Hematopoietic multipotent progenitor cell treated with erythropoietin and hydrocortisone succinate and interleukin-3 and kit ligand, for 4 days (in vitro differentiated cells): ENCODE results near the gene NR3C2.

Experiments used
- DNase-seq: peaks from one replicate; pipeline ENCODE4 v3.0.0-alpha.2; 2015

Gene NR3C2

DNA sequence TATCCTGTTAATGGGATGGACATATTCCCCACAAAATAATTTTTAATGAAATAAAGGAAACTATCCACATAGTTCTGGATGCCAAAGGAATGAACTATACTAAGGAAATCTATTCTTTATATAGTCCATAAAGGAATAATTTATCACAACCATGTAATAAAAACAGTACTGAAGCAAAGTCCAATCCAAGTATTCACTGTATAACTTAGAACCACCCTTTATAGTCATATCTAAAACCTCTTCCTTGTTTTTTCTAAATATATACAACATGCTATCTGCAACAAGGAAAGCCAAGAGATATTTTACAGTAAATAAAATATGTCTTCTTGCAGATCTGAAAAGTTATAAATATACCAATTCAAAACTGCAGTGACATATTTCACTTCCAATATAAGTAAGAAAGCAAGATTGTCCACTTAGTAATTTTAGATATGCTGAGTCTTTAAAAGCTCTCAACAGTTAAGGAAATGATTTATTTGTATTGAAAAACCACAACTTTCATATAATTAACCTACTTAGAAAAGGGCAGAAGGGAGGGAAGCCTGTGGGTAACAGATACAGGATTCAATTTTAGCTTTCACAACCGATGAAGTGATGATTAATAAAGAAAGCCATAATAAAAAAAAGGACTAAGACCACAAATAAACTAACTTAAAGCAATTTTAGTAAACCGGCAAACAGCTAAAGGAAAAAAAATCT is 8.0 kb downstream of the NR3C2 start:
- DNase-seq: peak; percentile 22

DNA sequence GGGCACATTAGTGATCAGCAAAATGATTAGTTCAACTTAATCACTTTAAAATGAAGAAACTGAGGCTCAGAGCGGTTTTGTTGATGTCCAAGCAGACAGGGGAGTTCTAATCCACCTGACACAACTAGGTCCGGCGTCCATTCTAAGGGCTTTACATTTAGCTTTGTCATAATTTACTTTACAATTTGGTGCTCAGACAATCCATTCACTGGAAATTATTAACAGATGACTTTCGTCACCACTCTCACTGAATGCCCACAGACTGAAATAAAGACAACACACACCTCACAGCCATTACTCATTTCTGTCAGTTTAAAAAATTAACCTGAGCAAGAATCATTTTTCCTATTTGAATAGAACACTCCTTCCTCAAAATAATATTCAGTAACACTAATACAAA is 10.8 kb downstream of the NR3C2 start:
- DNase-seq: no peak

DNA sequence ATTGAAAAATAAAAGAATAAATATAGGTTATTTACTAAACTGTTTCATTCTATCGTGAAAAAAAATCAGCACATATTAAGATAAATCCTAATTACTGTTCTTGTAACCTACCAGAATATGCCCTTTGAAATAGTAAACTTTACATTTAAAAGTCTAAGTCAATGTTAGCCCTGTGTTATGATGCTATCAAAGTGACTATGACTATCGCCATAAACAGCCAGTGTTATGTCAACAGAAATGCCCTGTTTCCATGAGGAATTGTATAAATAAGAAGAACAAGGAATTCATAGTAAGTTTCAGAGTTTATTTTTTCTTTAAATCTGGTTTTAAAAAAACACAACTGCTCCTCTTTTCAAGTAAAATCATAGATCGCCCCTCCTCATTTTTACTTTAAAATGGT is 11.4 kb downstream of the NR3C2 start:
- DNase-seq: no peak

DNA sequence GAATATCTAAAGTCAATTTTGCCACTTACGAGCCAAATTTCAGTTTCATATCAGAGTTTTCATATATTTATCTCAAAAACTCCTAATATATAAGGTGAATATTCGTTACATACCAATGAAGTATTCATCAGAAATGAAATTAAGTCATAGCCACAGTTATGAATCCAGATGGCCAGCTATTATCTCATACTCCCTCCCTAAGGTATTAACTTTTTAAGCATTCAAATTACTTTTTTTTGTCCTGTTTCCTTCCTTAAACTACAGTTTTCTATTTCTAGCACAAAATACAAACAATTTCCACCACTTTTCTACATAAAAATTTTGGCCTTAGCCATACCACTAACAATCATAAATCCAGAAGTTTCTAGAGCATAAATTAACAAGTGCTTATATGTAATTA is 13.0 kb downstream of the NR3C2 start:
- DNase-seq: no peak

DNA sequence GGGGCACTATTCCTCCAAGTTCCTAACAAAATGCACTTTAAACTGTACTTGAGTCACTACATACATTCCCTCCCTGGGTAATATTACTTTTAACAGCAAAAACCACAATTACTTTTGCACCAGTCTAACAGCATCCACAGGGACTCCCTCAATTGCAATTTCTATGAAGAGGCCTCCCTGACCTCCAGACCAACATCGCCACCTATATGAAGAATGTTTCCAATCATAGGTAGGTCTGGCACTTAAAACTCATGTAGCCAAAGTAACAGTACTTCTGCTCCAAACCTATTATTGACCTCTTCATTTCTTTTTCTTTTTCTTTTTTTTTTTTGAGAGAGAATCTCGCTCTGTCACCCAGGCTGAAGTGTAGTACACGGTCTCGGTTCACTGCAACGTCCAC is 15.6 kb downstream of the NR3C2 start:
- no peak for DNase-seq

DNA sequence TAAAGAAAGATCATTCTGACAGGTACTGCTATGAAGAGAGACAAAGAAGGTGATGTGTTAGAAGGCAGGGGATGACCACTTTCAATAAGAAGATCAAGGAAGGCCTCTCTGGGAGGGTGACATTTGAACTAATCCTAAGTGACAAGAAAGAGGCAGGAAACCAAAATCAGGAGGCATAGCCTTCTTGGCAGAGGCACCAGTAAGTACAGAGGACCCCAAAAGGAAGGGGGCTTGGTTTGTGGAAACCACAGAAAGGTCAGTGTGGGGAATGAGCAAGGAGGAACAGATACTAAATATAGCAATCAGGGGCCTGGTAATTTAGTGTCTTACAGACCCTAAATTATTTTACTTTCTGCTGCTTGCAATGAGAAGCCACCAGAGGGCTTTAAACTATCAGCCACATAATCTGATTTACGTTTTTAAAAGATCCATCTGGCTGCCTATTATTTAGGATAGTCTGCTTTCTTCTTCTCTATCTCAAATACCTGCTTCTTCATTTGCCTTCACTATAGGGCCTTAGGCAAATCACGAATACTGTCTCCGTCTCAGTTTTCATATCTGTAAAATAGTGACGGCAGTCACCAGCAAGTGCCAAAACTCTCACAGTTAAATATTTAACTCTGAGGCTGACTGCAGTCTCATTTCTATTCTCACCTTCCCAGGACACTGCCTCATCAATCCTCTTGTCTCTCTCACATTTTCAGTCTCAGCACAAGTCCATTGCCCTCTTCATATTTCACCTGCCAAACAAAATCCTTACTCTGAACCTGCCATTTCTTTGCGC is 16.7 kb downstream of the NR3C2 start:
- peak; percentile 11 for DNase-seq

DNA sequence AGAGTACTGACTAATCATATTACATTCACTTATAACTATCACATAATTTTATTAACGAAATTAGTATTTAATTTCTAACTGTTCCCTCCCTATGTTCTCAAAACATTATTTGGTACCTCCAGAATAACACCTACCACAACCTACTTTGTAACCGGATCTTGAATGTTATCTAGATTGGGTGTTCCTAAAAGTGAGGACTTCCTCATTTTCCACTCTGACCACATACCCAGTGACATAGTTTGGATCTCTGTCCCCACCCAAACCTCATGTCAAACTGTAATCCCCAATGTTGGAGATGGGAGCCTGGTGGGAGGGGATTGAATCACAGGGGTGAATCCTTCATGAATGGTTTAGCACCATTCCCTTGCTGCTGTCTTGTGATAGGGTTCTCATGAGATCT is 21.8 kb downstream of the NR3C2 start:
- peak; percentile 68 for DNase-seq

DNA sequence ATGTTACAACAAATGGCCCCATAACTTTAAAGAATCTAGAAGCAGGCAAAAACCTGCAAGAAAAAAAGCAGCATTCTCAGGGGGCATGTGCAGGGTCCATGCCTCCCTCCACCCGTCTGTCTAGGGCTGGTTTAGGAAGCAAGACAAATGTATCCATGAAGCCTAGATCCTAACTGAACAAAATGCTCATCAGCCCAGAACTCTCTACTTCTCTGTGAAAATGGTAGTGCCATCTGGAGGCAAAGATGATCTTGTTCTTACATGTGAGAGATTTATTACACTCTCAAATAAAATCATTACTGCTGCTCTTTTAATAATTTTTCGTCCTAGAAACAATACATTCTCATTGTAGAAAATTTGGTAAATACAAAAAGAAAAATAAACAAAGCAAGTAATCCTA is 26.7 kb downstream of the NR3C2 start:
- peak; percentile 27 for DNase-seq

DNA sequence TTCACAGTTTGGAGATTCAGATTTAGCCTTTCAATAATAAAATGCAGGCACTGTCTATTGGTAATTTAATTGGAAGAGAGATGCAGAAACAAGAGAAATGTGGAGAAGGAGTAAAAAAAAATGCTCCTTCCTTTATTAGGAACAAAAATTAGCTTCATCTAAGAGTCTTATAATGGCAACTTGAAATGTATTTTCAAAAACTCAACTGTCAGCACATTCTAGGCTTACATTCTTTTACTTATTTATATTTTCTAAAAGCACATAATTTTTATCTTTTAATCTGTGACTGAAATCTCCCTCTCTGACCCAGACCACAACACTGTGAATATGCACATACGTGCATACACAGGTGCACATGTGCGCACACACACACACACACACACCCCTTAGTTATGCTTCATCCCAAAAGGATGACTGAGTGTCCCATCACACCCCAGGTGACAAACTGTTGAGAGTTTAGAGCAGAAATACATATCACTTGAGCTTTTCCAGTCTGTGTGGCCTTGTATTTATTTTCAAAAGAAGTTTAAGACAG is 29.7 kb downstream of the NR3C2 start:
- no peak for DNase-seq

DNA sequence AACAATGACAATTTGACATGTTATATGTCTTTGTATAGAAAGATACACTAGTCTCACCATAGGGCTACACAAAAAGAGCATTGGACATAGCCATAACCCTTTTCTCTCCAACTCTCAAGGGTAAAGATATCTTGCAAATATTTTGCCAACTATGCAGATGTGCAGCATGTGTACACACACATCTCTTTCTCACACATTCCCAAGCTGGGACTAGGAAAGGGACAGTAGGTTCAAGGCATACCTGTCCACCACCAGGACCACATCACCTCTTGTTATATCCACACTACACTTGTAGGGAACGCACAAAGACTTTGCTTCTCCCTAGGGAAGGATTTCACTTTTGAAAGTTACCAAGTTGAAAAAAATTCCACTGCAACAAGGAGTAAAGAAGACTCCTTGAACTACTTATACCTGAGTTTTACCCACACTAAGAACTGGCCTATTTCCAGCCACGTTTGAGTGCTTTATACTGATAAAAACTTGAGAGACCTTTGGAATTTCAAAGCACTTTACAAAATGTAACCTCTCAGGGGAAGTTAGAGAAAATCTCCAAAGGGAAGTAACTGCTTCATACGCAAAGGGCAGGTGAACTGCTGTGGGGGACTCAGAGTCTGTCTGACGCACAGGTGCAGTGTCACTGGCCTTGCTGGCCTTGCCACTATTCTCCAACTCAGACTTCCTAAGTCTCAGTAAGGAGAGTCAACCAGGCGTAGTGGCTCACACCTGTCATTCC is 36.9 kb downstream of the NR3C2 start:
- DNase-seq: no peak

DNA sequence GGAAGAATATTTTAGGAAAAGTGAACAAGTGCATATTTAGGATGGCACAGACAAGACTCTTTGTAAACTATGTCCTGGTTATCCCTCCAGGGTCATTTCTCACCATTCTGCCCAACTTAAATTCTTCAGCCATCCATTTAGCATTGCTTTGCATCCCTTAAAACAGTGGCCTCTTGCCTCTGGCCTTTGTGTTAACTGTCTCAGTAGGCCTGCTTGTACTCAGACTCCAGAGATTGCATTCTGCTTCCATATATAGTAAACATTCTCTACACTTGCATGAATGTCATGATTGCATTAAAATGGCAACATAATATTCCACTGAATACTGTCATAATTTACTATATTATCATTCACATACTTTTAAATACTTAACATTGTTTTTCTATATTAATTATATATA is 43.2 kb downstream of the NR3C2 start:
- DNase-seq: no peak

DNA sequence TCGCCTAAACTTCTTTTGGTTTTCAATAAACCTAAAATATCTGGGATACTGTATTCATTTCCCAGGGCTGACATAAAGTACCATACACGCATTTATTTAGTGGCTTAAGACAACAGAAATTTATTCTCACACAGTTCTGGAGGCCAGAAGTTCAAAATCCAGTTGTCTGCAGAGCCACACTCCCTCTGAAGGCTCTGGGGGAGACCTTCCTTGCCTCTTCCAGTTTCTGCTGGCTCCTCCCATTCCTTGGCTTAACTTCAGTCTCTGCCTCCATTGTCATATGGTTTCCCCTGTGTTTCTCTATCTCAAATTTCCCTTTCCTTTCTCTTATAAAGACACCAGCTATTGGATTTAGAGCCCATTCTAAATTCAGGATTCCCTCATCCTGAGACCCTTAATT is 44.4 kb downstream of the NR3C2 start:
- DNase-seq: no peak

DNA sequence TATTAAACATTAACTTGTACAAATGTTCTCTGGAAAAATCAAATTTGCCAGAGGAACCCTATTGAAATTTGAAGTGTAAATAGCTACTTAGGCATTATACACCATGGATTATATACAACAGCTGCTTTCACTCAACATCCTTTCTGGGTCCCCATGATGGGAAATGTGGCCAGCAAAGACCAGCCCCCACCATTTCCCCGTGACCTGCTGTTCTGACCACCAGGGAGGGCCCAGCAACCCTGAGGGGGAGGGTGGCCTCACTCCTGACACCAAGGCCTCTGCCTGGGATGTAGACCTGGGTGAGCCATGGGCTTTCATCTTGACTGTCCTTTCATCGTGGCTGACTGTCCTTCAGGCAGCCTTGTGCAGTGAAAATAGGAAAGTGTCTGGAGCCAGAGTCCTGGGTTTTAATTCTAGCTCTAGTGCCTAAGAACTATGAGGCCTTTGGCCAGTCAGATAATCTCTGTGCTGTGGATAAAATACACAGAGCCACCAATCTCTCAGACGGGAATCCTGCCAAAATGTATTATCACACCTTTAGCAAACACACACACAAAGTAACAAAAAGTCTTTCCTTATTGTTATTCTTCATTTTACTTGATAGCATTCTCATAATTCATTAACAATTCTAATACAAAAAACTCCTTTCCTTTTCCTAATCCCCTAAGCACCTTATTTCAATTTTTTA is 45.1 kb downstream of the NR3C2 start:
- DNase-seq: no peak

DNA sequence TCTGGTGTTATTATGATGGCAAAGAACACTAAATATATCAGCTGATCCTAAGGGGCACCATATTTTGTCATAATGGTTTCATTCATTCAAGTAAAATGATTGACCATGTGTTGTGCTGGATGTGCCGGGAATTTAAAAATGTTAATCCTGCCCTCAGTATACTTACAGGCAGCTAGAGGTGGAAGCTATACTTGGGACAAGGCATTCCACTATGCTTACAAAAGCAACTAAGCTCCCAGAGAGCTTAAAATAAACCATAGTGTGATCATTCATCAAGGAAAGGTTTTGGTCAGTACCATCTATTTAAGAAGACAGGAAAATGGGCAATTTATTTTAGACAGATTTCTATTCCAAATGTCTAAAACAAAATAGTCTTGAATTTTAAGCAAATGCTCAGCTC is 46.4 kb downstream of the NR3C2 start:
- DNase-seq: no peak

DNA sequence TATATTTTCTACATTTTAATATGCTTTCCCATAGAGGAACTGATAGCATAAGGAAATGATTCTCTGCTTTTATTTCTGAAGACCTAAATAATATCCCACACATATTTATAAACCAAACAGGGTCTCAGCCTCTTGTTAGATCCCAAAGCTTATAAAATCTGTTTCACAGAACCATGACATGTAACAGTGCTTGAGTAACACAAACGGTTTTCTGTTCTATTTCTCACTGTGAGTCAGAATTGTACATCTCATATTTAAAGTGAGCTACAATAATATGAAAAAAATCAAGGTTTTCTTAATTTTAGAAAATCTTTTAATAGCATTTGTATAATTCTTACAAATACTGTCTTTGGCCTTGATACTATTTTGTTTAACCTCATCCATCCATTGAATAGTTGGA is 51.2 kb downstream of the NR3C2 start:
- DNase-seq: no peak

DNA sequence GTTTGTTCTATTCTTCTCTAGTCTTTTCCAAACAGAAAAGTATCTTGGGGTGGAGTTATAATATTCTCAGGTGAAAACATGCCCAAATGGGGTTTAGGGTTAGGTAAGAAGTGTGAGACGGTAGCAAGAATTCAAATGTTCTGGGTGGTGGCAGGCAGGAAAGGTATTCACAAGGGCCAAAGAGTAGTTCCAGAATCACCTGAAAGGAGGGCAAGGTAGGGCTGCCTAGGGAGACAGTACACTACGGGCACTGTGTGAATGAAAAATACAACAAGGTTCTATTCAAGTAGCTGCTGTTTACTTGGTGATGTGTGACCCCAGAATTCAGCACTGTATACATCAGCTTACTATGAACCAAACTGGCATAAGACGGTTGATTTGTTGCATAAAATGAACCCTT is 51.9 kb downstream of the NR3C2 start:
- no peak for DNase-seq

DNA sequence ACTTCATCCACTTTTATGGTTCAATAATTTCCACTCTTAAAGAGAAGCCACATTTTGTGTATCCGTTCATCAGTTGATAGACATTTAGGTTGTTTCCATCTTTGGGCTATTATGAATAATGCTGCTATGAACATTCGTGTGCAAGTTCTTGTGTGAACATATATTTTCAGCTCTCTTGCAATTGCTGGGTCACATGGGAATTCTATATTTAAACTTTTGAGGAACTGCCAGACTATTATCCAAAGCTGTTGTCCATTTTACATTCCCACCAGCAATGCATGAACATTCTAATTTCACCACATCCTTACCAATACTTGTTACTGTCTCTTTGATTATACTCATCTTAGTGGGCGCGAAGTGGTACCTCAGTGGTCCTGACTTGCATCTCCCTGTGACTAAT is 61.9 kb downstream of the NR3C2 start:
- no peak for DNase-seq

DNA sequence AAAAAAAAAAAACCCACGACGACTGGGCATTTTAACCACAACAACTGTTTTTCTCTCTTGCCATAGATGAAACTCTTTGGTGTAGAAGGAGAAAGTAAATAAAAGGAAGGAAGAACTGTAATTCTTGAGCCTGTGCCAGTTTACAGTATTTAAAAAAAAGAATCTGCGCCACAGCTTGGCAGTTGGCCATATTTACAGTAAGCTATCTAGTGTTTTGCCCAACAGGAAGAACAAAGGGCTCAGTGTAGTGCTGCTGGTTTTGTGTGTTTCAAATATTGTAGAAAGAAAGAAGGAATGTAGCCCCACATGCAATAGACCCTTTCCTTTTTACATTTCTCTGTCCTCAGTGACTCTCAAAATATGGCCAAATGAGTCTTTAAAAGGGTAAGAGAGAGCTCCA is 66.1 kb downstream of the NR3C2 start:
- peak; percentile 82 for DNase-seq

DNA sequence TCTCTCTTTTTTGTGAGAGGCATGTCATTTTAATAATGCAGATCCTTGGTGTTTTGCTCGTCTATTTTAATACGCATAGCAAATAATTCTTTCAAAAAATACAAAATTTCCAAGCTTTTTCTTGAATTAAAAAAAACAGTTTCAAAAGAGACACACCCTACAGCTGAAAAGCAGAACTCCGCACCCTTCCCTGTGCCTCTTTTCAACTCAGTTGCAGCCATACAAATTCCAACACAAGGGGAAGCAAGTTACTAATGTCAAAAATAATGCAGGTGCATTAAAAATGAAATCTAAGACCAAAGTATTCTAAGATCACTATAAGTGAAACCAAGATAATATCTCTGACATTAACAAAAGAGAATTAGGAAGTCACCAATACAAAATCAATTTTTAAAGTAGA is 66.6 kb downstream of the NR3C2 start:
- DNase-seq: peak; percentile 10

DNA sequence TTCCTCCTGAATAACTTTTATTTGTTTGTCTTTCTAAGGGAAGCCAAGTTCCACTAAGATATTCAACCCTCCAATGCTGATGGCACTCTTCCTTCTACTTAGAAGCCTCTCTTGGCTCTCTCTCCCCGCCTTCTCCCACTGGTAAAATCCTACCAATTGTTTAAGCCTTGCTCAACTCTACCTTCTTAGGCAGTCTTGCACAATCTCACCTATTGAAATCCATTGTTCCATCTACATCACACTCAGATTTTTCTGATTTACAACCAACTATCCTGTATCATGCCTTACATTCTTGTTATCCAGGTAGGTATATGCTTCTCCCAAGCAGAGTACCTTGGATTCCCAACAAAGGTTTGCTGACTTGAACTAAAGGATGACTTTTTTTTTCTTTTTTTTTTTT is 69.1 kb downstream of the NR3C2 start:
- DNase-seq: no peak

DNA sequence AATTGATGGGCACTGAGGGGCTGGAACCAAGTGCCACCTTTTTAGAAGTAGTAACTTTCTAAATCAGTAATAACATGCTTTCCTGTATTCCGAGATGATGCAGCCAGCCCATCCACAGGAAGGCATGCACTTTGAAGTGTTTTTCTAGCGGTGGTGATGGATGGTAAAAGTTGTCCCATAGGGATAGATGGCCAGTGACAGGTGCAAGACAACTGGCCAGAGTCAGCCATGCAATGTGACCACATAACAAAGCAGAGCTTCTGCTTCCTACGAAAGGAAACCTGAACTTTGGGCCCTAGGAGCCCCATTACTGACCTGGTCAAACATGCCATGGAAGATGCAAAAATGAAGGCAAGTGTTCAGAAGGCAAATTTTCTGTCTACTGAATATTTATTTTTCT is 72.3 kb downstream of the NR3C2 start:
- DNase-seq: no peak

DNA sequence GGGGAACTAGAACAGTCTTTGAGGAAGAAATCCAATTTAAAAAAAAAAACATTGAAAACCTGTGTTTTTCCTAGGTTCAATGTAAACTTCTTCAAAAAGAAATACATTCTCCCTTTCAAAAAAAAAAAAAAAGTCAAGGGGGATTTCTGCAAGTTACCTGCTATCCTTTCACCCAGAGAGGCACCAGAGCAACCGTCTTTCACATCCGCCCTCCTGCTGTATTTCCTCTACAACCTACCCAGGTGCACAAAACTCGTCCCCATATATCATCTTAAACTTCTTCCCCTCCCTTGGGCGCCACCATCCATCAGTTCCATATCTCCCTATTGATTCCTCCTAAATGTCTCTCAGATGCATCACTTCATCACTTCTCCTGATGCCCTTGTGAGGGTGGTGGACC is 74.5 kb downstream of the NR3C2 start:
- DNase-seq: no peak

DNA sequence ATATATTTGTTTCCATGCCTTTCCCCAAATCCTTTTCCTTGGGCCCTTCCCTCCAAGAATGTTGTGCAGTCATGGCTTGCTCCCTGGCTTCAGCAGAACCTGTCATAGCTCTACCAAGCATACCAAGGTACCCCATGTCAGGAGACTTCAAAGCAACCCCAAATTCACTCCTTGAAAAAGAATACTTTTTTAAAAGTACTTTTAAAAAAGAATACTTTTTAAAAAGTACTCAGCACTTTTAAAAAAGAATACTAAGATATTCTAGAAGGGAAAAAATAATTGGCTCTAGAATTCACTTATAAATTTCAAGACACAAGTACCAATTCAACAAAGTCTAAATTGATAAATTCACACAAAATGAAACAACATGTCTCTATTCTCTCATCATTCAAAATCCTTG is 76.0 kb downstream of the NR3C2 start:
- no peak for DNase-seq
